Adrenal gland (tissue), 12 donors: ENCODE measurements around the gene RNASE12. TPM values are rescaled to one million over a fixed set of nuclear protein-coding genes. Genes with fewer than 3 reads are reported as not detected.

ENCODE experiments used
- DNase-seq, 7 donors: peaks; one replicate each; pipeline ENCODE4 v3.0.0-alpha.2; 2019 to 2020
- H3K27ac ChIP-seq, 5 donors: fragments of 200-600 bp; sonication (generic) in 4 of 5; 1 replicate in 3 of 5; 2 replicates in 2 of 5; pipeline versions ENCODE4 v1.5.1 to v1.8.0; 2016 to 2020; ENCODE audit warnings: mild to moderate bottlenecking in 1 of 5
- H3K27me3 ChIP-seq: fragments of 200-600 bp; 2 replicates; pipeline ENCODE4 v1.8.0; 2021
- H3K36me3 ChIP-seq, 2 donors: fragments of 200-600 bp; replicated peaks in 1 of 2; 1 replicate in 1 of 2; 2 replicates in 1 of 2; pipeline versions ENCODE4 v1.5.1 to v1.8.0; 2018 to 2022
- H3K4me1 ChIP-seq, 2 donors: fragments of 200-600 bp; replicated peaks in 1 of 2; 1 replicate in 1 of 2; 2 replicates in 1 of 2; pipeline versions ENCODE4 v1.5.1 to v1.8.0; 2018 to 2021
- H3K4me3 ChIP-seq, 4 donors: fragments of 200-600 bp; sonication (generic) in 3 of 4; one replicate each; pipeline ENCODE4 v1.5.1; 2016 to 2018
- H3K9me3 ChIP-seq, 3 donors: fragments of 200-600 bp; sonication (generic) in 1 of 3; replicated peaks in 1 of 3; 1 replicate in 2 of 3; 2 replicates in 1 of 3; pipeline versions ENCODE4 v1.5.1 to v1.8.0; 2016 to 2021
- POLR2A ChIP-seq, 2 donors: fragments of 450-650 bp; IDR thresholded peaks; one replicate each; pipeline ENCODE4 v1.6.1; 2017; ENCODE audit warnings: antibody characterized with exemption in 2 of 2, mild to moderate bottlenecking in 2 of 2, moderate library complexity in 1 of 2
- WGBS, 4 donors: extraction: QIAGEN DNeasy Blood & Tissue Kit in 2 of 4; methylation state at CpG; one replicate each; pipeline versions ENCODE4 v1.1.5 to v1.1.7; 2013 to 2017; 5-methylcytosine and 5-hydroxymethylcytosine counted together
- intact Hi-C, 2 donors: fragments of 100-400 bp; cut with DNase I; formaldehyde crosslinking; loops; one replicate each; pipeline versions ENCODE4 v1.14.1 to v1.15.0; 2022 to 2023
- polyA plus RNA-seq, 3 donors: library from polyadenylated mRNA; stranded (reverse); fragments of 200-250 nt in 2 of 3; fragments of 350-450 nt in 1 of 3; fragmentation: Illumina TruSeq in 1 of 3; extraction: RNeasy Lipid Tissue Mini Kit (QIAGEN cat#74804) in 1 of 3; gene quantifications; one replicate each; pipeline ENCODE4 v1.2.3, GENCODE V29; 2013 to 2014
- total RNA-seq, 9 donors: library from RNA; depleted of rRNA in 4 of 9; stranded (reverse); fragments of >200 nt in 4 of 9; fragments of 120-200 nt in 1 of 9; fragmentation: NEBNext Ultra II Directional in 1 of 9; extraction: Animal tissue kit (Norgen Biotek cat#: 25700) in 1 of 9; gene quantifications; one replicate each; pipeline versions ENCODE4 v1.1.0 to v1.2.4, GENCODE V29; 2013 to 2023
- TF ChIP-seq, protein P1 (sequence below), 6 experiments: fragments of 450-650 bp in 4 of 6; fragments of 200-600 bp in 2 of 6; sonication (generic) in 1 of 6; IDR thresholded peaks; 1 replicate in 5 of 6; 2 replicates in 1 of 6; pipeline versions ENCODE4 v1.5.1 to v1.8.0; 2016 to 2021; ENCODE audit warnings: antibody characterized with exemption in 6 of 6, mild to moderate bottlenecking in 2 of 6, moderate library complexity in 1 of 6
- donor health status: healthy with polysubstance abuse.
- donor health status: Bipolar disorder and iron deficiency.
- donor health status: DM: yes; HTN: yes; CAD: no.
- donor health status: DM: no; HTN: no; CAD: no.
- donor health status: DM: no; HTN: no; CAD: no.
- donor health status: DM: yes; HTN: yes; CAD: no.

Gene RNASE12
- total and polyA plus RNA-seq, 12 donors, result not detected

DNA sequence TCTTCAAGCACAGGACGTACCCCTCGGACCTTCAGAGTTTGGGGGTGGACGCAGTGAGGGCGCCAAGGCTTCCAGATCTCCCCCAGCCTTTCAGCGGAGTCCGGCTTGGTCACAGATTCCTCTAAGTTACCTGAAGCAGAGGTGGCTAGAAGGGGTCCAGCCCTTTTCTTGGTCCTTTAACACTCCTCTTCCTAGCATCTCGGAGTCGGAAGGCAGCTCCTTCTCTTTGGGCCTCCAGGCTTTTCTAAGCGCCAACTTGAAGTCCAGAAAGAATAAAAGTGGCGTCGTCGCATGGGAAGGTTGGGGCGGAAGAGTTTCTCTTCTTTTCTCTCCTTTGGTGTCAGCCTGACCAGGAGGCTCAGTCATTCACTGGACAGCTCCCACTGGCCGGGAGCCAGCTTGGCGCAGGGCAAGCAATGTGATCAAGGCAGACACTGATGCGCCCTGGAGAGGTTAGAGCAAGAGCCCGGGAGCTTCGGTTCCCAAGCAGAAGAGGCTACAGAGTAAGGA is 40.8 kb upstream of the RNASE12 start:
- Histone ChIP-seq H3K36me3 (no peaks in the 10 kb centered on the region), H3K4me1 (peaks cover 3 to 22% of the 10 kb centered on the region in 2 donors), H3K27me3 (peaks cover 26% of the 10 kb centered on the region), H3K27ac (no peak overlapping the region), H3K9me3 (no peaks in the 10 kb centered on the region), H3K4me3 (peak overlapping the region in 1 of 4 donors; percentile 9)
- TF ChIP-seq, protein P1, sequence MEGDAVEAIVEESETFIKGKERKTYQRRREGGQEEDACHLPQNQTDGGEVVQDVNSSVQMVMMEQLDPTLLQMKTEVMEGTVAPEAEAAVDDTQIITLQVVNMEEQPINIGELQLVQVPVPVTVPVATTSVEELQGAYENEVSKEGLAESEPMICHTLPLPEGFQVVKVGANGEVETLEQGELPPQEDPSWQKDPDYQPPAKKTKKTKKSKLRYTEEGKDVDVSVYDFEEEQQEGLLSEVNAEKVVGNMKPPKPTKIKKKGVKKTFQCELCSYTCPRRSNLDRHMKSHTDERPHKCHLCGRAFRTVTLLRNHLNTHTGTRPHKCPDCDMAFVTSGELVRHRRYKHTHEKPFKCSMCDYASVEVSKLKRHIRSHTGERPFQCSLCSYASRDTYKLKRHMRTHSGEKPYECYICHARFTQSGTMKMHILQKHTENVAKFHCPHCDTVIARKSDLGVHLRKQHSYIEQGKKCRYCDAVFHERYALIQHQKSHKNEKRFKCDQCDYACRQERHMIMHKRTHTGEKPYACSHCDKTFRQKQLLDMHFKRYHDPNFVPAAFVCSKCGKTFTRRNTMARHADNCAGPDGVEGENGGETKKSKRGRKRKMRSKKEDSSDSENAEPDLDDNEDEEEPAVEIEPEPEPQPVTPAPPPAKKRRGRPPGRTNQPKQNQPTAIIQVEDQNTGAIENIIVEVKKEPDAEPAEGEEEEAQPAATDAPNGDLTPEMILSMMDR (IDR thresholded peaks at IDR 0.05), result no peak
- no peak for TF ChIP-seq POLR2A (IDR thresholded peaks at IDR 0.05)
- 1 to 2% (median 2%) methylated on average over 16 to 18 of the region's 18 CpGs for WGBS, 4 donors
- peak; percentile 63 to 80 (median 70) for DNase-seq
- intact Hi-C loops, result no loop called here

DNA sequence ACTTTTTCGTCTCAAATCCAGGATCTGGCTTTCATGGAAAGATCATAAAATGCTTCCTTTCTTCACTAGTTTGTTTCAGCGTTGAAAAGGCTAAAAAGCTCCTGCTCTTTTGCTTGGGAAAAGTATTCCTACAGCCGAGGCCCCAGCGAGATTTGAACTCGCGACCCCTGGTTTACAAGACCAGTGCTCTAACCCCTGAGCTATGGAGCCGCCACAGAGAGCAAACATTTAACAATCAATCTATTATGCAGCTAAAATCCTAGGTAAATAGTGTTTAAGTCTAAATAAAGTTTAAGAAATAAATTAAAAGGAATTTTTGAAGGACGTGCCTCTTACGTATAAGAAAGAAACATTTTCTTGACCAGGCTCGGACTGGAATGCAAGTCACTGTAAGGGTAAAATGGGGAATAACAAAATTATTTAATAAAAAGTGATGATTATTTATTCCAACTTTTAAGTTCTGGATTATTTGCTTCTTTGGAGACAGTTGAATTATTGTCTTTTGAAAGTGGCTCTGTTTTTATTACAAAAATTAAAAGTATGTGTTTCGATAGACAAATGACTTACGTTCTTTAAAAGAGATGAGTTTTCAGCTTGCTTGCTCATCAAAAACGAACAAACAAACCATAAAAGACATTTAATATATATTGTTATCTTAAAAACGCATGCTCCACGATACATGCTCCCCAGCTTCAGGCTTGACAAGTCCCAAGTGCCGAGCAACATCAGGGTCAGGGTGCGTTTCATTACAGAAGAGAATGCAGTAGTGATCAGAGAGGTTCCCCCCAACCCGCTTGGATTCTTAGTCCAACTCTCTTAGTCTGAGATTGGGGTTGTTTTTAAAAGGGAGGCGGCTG is 40.1 kb upstream of the RNASE12 start:
- Histone ChIP-seq H3K4me1 (peaks cover 3 to 22% of the 10 kb centered on the region in 2 donors), H3K27me3 (peaks cover 19% of the 10 kb centered on the region), H3K27ac (no peak overlapping the region), H3K36me3 (no peaks in the 10 kb centered on the region), H3K9me3 (no peaks in the 10 kb centered on the region), H3K4me3 (peak overlapping the region in 1 of 4 donors; percentile 9)
- intact Hi-C loops, result no loop called here
- TF ChIP-seq, protein P1 (IDR thresholded peaks at IDR 0.05), result no peak
- no peak for TF ChIP-seq POLR2A (IDR thresholded peaks at IDR 0.05)
- 2 to 5% (median 3%) methylated on average over 19 of the region's 19 CpGs for WGBS, 4 donors
- DNase-seq, result peak in 5 of 7 donors; percentile 32 to 72 (median 50)

DNA sequence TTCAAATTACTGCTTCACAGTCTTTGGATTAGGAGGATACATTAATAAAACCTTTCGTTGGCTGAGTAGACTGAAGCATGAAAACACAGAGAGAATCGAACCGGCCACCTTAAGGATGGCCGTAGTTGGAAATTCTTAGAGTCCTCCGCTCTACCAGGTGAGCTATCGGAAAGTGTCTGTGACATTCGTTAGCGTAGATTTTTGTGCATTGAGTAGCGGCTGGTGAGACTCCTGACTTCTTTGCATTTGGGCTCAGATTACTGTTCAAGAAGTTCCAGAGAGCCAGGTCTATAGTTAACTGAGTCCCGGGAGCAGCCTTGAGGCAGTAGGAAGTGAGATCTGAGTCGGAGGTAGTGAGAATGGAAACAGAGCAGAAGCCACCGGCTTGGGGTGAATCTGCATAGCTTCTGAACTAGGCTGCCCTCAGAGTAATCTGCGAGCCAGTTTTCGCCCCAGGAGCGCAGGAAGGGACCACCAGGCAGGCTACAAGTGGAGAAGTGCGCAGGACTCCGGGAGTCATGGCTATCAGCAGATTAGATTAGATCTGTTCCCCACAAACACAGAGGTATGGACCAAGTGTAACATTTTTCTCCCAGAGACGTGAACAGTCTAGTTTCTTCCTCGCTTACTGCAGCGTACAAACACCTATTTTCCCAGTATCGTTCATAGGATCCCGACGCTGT is 39.3 kb upstream of the RNASE12 start:
- no peaks in the 10 kb centered on the region for H3K9me3 ChIP-seq
- no peak for TF ChIP-seq POLR2A (IDR thresholded peaks at IDR 0.05)
- TF ChIP-seq, protein P1 (IDR thresholded peaks at IDR 0.05), result no peak
- H3K27ac ChIP-seq, result no peak overlapping the region
- peaks cover 18% of the 10 kb centered on the region for H3K27me3 ChIP-seq
- DNase-seq, result no peak
- intact Hi-C loops, result no loop called here
- WGBS, 4 donors, result 4 to 6% (median 5%) methylated on average over 20 to 23 of the region's 23 CpGs
- H3K36me3 ChIP-seq, result no peaks in the 10 kb centered on the region
- no peak overlapping the region for H3K4me3 ChIP-seq
- H3K4me1 ChIP-seq, result peaks cover 3 to 22% of the 10 kb centered on the region in 2 donors
